Left ventricle myocardium superior (tissue), 1 donor: ENCODE results near the gene KCNB1. TPM values are rescaled to one million over a fixed set of nuclear protein-coding genes. Genes with fewer than 3 reads are reported as not detected.

Experiments used
- ATAC-seq: fragments of 200-7000 bp; cut with Tn5 transposase; one replicate; pipeline ENCODE4 v1.9.1; 2020; ENCODE audit warnings: mild to moderate bottlenecking, moderate library complexity
- DNase-seq: peaks from one replicate; pipeline ENCODE4 v3.0.0-alpha.2; 2020
- intact Hi-C: fragments of 100-400 bp; cut with micrococcal nuclease; formaldehyde crosslinking; loops from one replicate; pipeline ENCODE4 v1.11.0; 2022
- long read RNA-seq: library from polyadenylated mRNA; unstranded; transcript quantifications from one replicate; pipeline ENCODE4 v2.0.0, GENCODE V29; 2021
- total RNA-seq: library from RNA; stranded (reverse); fragmentation: NEBNext Ultra II Directional; extraction: Animal tissue kit (Norgen Biotek cat#: 25700); gene quantifications from one replicate; pipeline ENCODE4 v1.2.1, GENCODE V29; 2021
- donor health status: DM: no; HTN: yes; CAD: no; lungs with severe emphysema.

Gene KCNB1
- total RNA-seq = 1.9 TPM
- long read RNA-seq, full-length matches to known transcripts = 1 of 3 reads
- long read RNA-seq, partial matches to known transcripts = 0 of 3 reads
- long read RNA-seq, other reads (novel, unspliced or antisense) = 2 of 3 reads

GRCh38 chr20:49482621-49483017 is at the start of gene KCNB1:
Gene KCNB1 (minus strand): TSS chr20:49482668. CDS start chr20:49482480, 188 bp downstream.
- ATAC-seq = peak; percentile 81
- intact Hi-C loops = loop anchor here (10.0 kb wide), 1 partner anchor 98 kb away; no protein-coding TSS in a partner anchor
- peak; percentile 72 for DNase-seq

GRCh38 chr20:49529470-49529869 is 47.0 kb upstream of the KCNB1 start:
- no peak for DNase-seq
- ATAC-seq = no peak
- intact Hi-C loops = no loop called here

- intact Hi-C loops = no loop called here
- ATAC-seq (no peak), DNase-seq (no peak)
Measured at GRCh38 chr20:49526568-49526967, 44.1 kb upstream of the KCNB1 start.

DNA sequence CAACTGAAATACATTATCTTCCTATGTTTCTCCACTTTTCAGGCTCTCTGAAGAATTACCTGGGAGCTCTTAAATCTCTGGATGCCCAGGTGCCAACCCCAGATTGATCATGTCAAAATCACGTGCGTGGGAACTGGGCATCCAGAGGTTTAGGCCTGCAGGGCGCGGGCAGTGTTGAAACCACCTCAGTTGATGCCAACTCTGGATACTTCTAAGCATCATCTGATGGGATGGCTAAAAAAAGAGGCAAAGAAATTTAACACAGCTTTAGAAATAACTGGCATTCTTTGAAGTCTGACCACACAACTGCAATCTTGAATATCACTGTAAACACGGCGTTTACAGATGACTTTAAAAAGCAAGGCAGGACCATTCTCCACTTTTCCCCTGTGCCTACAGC is 43.6 kb upstream of the KCNB1 start:
- intact Hi-C loops = no loop called here
- ATAC-seq (no peak), DNase-seq (no peak)

DNA sequence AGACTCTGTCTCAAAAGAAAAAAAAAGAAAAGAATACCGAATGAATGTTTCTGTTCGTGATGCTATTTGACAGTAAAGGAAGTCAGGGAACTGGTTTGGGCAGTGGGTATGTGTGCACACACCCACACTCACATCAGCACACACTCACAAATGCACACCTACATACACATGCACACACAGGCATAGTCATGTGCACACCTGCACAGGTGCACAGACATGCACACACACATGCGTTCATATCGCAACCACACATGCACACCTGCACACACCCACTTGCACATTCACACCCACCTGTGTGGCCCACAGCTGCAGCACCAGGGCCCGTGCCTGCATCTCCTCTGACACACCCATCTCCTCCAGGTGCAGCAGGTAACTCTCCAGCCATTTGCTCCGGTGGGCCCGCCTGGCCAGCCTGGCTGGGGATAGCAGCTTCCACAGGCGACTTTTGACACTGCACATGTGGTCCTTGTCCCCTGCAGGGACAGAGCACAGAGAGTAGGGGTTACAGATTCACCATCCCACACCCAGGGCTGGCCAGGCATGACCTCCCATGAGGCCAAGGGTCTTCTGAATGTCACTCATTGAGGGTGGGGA is 41.4 kb upstream of the KCNB1 start:
- no peak for ATAC-seq
- no peak for DNase-seq
- intact Hi-C loops = no loop called here

DNA sequence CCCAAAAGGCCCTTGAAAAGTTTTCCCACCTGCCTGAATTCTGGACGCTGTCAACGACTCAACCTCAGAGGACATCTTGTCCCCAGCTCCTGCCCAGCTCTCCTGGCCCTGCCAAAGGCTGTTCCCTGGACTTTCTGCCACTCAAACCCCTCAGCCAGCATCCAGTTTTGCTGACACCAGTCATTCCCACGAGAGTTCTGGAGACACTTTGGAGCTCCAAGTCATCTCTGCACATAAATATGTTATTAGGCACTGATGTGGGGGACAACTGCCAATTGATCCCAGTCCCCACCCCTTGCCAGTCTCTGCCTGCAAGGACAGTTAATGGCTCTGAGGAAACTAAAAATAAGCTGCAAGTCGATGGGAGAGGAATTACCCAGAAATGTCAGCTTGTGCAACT is 38.9 kb upstream of the KCNB1 start:
- ATAC-seq (no peak), DNase-seq (no peak)
- intact Hi-C loops = no loop called here

GRCh38 chr20:49519777-49520359 is 37.4 kb upstream of the KCNB1 start:
- intact Hi-C loops = no loop called here
- no peak for ATAC-seq
- no peak for DNase-seq

- intact Hi-C loops = no loop called here
- no peak for ATAC-seq
- no peak for DNase-seq
Measured at GRCh38 chr20:49519212-49519712, 36.8 kb upstream of the KCNB1 start.

DNA sequence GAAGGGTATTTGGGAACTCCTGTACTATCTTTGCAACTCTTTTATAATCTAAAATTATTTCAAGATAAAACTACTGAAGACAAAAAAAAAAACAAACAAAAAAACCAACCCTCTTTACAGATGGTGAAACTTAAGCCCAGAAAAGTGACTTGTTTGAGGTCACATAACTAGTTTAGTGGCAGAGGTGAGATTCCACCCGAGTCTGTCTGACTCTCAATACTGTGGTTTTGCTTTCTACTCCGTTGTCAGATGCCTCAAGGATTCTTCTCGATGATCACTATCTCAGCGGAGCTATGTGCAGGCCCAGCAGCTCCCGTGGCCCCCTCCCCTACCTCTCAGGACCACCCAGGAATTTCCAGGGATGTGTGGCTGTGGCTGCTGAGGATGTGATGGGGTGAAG is 36.1 kb upstream of the KCNB1 start:
- DNase-seq = no peak
- ATAC-seq = no peak
- intact Hi-C loops = no loop called here

DNA sequence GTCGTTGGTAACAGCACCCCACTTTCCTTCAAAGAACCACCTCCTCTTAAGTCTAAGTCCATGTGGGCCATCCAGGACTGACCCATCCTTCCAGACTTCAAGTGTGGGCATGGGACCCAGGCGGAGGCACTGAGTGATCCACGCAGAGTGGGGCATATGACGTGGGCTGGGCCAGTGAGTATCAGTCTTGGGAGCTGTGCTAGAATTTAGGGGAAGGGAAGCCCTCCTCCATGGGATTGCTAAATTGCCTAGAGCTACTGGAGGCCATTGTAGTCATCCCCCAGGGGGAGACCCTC is 35.3 kb upstream of the KCNB1 start:
- no peak for ATAC-seq
- intact Hi-C loops = no loop called here
- no peak for DNase-seq

DNA sequence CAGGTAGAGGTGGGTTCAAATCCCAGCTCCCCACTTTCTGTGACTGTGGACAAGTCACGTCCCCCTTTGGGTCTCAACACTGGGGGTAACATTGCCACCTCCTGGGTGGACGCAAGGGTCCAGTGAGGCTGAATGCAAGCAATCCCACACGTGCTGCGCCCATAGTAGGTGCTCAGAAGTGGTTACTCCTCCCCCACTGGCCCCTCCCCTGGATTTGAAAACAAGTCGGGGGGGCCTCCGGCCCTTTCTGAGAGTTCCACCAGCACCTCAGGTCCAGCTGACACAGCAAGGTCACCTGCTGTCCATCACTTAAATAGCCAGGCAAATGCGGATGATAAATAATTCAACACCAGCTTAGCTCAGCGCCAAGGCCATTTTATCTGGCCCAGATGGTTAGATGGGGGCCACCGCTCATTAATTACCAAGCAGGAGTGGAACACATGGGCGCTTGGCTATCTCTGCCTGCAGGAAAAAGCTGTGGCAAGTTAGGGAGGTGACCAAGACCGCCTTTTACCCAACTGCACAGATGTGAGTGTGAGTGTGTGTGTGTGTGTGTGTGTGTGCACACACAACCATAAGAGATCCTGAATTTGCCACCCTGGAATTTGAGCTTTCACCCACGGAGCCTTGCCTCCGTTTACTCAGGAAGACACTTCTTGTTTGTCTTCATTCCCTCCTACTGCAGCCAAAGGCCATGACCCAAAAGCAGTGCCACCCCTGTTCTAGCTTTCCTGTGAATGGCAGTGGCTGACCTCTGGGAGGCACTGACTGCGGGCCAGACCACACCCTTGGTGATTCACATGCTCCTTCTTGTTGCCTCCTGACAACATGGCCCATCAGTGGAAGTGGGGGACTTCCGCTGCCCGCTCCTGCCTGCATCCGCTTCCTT is 34.7 kb upstream of the KCNB1 start:
- DNase-seq = no peak
- no peak for ATAC-seq
- intact Hi-C loops = no loop called here

- no peak for ATAC-seq
- DNase-seq = no peak
- intact Hi-C loops = no loop called here
Measured at GRCh38 chr20:49515586-49515985, 33.1 kb upstream of the KCNB1 start.

GRCh38 chr20:49513517-49513916 is 31.0 kb upstream of the KCNB1 start:
- intact Hi-C loops = no loop called here
- ATAC-seq = no peak
- no peak for DNase-seq

- DNase-seq (no peak), ATAC-seq (no peak)
- intact Hi-C loops = no loop called here
Measured at GRCh38 chr20:49513009-49513408, 30.5 kb upstream of the KCNB1 start.

- intact Hi-C loops = no loop called here
- DNase-seq = no peak
- ATAC-seq = no peak
Measured at GRCh38 chr20:49511788-49512525, 29.5 kb upstream of the KCNB1 start.

DNA sequence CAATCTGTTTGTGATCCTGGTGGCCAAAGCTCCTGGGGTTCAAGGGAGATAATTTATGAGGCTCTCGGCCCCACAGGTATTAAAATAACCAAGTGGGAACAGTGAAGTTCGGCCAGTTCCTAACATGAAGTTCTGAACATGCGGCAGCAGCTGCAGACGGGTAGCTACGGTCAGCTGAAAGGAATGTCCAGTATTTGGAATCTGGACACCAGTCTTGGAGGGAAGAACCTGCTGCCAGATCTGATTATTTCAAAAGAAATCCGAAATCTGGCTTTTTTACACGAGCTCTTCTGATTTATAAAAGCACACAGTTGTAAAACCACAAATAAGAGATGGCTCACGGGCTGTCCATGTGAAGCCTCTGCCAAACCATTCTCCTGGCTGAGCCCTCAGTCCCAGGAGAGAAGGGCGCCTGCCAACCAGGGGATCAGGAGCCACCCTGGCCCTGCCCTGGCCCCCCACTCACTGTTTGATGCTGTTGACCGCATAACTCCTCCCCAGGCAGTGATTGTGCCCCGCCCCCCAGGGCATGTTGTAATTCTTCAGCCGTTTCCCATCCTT is 28.2 kb upstream of the KCNB1 start:
- ATAC-seq = peak; percentile 85
- intact Hi-C loops = no loop called here
- peak; percentile 74 for DNase-seq

DNA sequence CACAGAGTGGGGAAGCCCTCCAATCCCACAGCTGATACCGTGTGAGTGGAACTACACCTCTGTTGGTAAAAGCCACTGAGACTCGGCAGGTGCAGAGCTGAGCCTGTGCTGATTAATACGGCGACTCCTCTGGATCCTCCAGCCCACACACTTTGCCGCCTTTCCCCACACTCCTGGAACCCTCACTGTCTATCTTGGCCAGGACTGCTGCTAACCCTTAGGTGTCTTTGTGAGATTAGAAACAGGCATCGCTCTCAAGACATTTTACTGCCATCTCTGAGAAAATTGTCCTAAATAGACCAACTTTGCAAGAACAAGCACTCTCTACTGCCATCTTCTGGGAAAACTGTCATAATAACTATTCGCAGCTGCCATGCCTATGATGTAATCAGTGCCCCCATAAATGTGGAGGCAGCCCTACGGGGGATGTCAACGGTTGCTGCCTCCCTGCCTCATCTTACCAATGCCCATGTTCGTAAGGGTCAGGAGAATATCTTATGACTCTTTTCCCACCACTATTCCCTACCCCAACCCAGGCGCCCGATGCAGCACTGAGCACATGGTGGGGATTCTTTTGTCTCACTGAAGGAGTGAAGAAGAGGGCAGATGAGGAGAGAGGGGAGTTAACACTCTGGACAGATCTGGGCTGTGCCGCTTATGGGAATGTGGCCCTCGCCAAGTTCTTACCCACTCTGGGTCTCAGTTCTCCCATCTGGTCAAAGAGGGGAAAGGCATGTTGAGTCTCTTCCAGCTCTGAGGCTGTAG is 26.1 kb upstream of the KCNB1 start:
- intact Hi-C loops = loop anchor here (10.0 kb wide), 1 partner anchor 174 kb away; no protein-coding TSS in a partner anchor
- no peak for ATAC-seq
- DNase-seq = no peak

DNA sequence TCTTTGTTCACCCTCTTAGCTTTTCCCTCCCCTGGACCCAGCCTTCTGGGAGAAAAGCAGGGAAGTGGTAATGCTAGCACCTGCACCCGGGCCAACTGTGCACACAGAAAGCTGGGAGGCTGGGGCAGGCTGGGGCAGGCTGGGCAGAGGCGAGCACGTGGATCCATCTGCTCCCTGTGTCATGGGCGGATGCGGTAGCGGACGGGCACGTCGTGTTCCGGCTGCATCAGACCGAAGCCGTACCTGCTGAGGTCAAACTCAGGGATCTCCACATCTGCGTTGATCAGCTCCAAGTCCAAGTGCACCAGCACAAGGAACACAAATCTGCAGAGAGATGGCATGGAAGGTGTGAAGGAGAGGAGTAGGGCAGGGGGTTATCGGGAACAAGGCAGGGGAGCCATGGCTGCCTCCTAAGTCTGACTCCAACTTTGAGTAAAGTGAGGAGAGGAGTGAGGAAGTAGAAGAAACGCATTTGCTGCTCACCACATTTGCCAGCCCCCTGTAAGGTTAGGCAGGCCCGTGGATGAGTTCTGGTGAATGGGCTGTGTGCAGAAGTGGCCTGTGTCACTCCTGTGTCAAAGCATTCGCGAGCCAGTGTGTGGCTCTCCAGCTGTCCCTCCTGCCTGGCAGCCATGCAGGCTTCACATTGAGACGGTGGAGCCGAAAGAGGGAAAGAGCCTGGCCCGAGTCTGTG is 25.4 kb upstream of the KCNB1 start:
- intact Hi-C loops = loop anchor here (10.0 kb wide), 1 partner anchor 173 kb away; no protein-coding TSS in a partner anchor
- ATAC-seq = no peak
- DNase-seq = no peak
